Spleen (tissue), 7 donors: ENCODE measurements around the gene PTPN7.

Experiments
- POLR2A ChIP-seq, 3 donors: fragments of 450-650 bp; IDR thresholded peaks; one replicate each; pipeline ENCODE4 v1.5.1; 2017; ENCODE audit warnings: antibody characterized with exemption in 3 of 3, mild to moderate bottlenecking in 1 of 3
- POLR2AphosphoS5 ChIP-seq, 3 donors: sonication (generic); formaldehyde crosslinking; IDR thresholded peaks; one replicate each; pipeline ENCODE4 v1.5.1; 2017; ENCODE audit warnings: antibody characterized with exemption in 3 of 3
- TF ChIP-seq, protein P1 (sequence below), 11 experiments: fragments of 200-600 bp in 7 of 11; fragments of 450-650 bp in 4 of 11; sonication (generic) in 4 of 11; IDR thresholded peaks in 8 of 11; conservative IDR thresholded peaks in 3 of 11; 1 replicate in 7 of 11; 2 replicates in 4 of 11; pipeline versions ENCODE4 v1.4.0 to v1.8.0; 2016 to 2021; ENCODE audit warnings: antibody characterized with exemption in 11 of 11, inconsistent platforms in 4 of 11, mild to moderate bottlenecking in 1 of 11
- donor health status: DM: no; HTN: no; CAD: no; lungs with moderate emphysema.
- donor health status: DM: no; HTN: no; CAD: no.
- donor health status: DM: no; HTN: no; CAD: no.

DNA sequence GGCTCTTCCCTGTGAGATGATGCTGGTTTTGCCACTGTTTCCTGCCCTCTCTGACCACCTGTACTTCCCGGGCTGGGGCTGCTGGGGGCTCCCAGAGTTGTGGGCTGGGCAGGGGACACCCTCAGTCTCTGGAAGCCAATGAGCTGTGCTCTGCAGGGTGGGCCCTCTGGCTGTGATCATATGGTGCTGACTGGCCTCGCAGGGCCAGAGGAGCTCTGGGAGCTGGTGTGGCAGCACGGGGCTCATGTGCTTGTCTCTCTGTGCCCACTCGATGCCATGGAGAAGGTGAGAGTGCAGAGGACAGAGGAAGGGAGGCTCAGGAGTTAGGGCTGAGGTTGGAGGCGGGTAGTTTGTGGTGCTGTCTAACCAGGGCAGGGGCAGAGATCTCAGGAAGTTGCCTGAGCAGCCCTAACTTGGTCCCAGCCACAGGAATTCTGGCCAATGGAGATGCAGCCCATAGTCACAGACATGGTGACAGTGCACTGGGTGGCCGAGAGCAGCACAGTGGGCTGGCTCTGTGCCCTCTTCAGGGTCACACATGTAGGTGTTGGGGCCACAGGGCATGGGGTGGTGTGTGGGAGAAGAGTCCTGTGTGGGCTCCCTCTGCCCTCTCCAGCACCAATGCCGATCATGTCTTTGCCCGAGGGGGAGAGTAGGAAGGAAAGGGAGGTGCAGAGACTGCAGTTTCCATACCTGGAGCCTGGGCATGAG, 27.4 kb upstream of the PTPN7 start:
- TF ChIP-seq POLR2AphosphoS5 (IDR thresholded peaks at IDR 0.05) (no peak), POLR2A (IDR thresholded peaks at IDR 0.05) (no peak)
- TF ChIP-seq, protein P1, sequence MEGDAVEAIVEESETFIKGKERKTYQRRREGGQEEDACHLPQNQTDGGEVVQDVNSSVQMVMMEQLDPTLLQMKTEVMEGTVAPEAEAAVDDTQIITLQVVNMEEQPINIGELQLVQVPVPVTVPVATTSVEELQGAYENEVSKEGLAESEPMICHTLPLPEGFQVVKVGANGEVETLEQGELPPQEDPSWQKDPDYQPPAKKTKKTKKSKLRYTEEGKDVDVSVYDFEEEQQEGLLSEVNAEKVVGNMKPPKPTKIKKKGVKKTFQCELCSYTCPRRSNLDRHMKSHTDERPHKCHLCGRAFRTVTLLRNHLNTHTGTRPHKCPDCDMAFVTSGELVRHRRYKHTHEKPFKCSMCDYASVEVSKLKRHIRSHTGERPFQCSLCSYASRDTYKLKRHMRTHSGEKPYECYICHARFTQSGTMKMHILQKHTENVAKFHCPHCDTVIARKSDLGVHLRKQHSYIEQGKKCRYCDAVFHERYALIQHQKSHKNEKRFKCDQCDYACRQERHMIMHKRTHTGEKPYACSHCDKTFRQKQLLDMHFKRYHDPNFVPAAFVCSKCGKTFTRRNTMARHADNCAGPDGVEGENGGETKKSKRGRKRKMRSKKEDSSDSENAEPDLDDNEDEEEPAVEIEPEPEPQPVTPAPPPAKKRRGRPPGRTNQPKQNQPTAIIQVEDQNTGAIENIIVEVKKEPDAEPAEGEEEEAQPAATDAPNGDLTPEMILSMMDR (IDR thresholded peaks at IDR 0.05 in 8 of 11, conservative IDR thresholded peaks at IDR 0.05 in 3 of 11) = no peak
